ENCODE results near the gene PSEN2.

DNA sequence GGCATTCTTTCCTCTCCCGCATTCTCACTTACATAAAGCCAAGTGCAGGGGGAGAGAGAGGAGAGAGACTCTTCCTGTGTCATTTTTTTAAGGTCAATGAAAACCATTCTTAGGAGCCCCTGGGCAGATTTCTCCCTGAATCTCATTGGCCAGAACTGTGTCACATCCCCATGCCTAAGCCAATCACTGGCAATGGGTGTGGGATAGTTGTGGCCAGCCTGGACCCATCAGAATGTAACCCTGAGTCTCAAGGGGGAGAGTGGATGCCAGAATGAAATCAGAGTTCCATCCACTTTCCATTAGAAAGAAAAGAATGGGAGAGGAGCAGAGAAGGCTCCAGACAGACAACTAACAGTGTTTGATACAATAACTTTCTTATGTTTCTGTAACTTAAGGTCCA, 38.5 kb downstream of the PSEN2 start:
- TF ChIP-seq CTCF (IDR thresholded peaks at IDR 0.05) (no peak), POLR2A (IDR thresholded peaks at IDR 0.05) (no peak)
